SU-DHL-6 (cell line): ENCODE data around the gene BPIFB3.
"Not testable (repeated sequence)": the region's sequence is repeated elsewhere in the genome, so short reads cannot be mapped to it uniquely, and the experiment has no call there.

Experiments
- H2AFZ ChIP-seq: fragments of 200-600 bp; sonication (generic); 2 replicates; pipeline ENCODE4 v1.6.1; 2014; ENCODE audit warnings: low read depth, mild to moderate bottlenecking, moderate library complexity, mixed read lengths, antibody characterized with exemption, low read length; ENCODE audit not compliant: severe bottlenecking
- H3F3A ChIP-seq: fragments of 200-600 bp; shearing (Covaris generic); 2 replicates; pipeline ENCODE4 v1.6.0; 2016; ENCODE audit warnings: antibody characterized with exemption, mild to moderate bottlenecking; ENCODE audit not compliant: insufficient read depth
- H3K27ac ChIP-seq: fragments of 200-600 bp; sonication (generic); 2 replicates; pipeline ENCODE4 v1.5.1; 2016; ENCODE audit warnings: low read depth, mild to moderate bottlenecking, low read length, moderate library complexity, mixed read lengths
- H3K27me3 ChIP-seq: fragments of 200-600 bp; sonication (generic), shearing (Covaris generic); 2 replicates; pipeline ENCODE4 v1.6.0; 2014; ENCODE audit warnings: mild to moderate bottlenecking, low read length
- H3K36me3 ChIP-seq: fragments of 200-600 bp; sonication (generic); 2 replicates; pipeline ENCODE4 v1.6.1; 2014; ENCODE audit warnings: mild to moderate bottlenecking, low read length, mixed read lengths
- H3K4me2 ChIP-seq: fragments of 300-600, 200-600 bp; shearing (Covaris generic), sonication (generic); 2 replicates; pipeline ENCODE4 v1.6.0; 2014; ENCODE audit warnings: low read length, low read depth, mild to moderate bottlenecking; ENCODE audit not compliant: poor library complexity, severe bottlenecking
- H3K4me3 ChIP-seq: fragments of 200-600 bp; sonication (generic); 2 replicates; pipeline ENCODE4 v1.5.1; 2014; ENCODE audit warnings: antibody characterized with exemption, low read length, mild to moderate bottlenecking, mixed read lengths; ENCODE audit not compliant: insufficient read depth, poor library complexity, severe bottlenecking
- H3K79me2 ChIP-seq: fragments of 200-600 bp; sonication (generic); 2 replicates; pipeline ENCODE4 v1.6.1; 2014; ENCODE audit warnings: mild to moderate bottlenecking, low read length, moderate library complexity; ENCODE audit not compliant: insufficient read depth
- H3K9ac ChIP-seq: fragments of 200-600 bp; sonication (generic); 2 replicates; pipeline ENCODE4 v1.7.0; 2014; ENCODE audit warnings: mild to moderate bottlenecking, low read length
- H3K9me2 ChIP-seq: fragments of 200-600 bp; sonication (generic); replicated peaks from 2 replicates; pipeline ENCODE4 v1.6.1; 2014; ENCODE audit warnings: low read length; ENCODE audit not compliant: insufficient read depth
- H3K9me3 ChIP-seq: fragments of 200-600 bp; sonication (generic); 2 replicates; pipeline ENCODE4 v1.6.1; 2014; ENCODE audit warnings: low read length, mixed read lengths; ENCODE audit not compliant: insufficient read depth
- H4K20me1 ChIP-seq: fragments of 200-600 bp; sonication (generic); 2 replicates; pipeline ENCODE4 v1.6.1; 2014; ENCODE audit warnings: low read depth, mild to moderate bottlenecking, antibody characterized with exemption, low read length, moderate library complexity, mixed read lengths
- EZH2phosphoT487 ChIP-seq: fragments of 200-600 bp; sonication (generic), shearing (Covaris generic); conservative IDR thresholded peaks from 2 replicates; pipeline ENCODE4 v1.6.1; 2018; ENCODE audit warnings: mild to moderate bottlenecking, antibody characterized with exemption, low read length, moderate library complexity, mixed read lengths
- TF ChIP-seq, protein P1 (sequence below): fragments of 200-600 bp; sonication (generic); IDR thresholded peaks from one replicate; pipeline ENCODE4 v1.5.1; 2017; ENCODE audit warnings: antibody characterized with exemption, mild to moderate bottlenecking, low read length, moderate library complexity; ENCODE audit not compliant: insufficient read depth, poor library complexity, severe bottlenecking

The BPIFB3 gene

DNA sequence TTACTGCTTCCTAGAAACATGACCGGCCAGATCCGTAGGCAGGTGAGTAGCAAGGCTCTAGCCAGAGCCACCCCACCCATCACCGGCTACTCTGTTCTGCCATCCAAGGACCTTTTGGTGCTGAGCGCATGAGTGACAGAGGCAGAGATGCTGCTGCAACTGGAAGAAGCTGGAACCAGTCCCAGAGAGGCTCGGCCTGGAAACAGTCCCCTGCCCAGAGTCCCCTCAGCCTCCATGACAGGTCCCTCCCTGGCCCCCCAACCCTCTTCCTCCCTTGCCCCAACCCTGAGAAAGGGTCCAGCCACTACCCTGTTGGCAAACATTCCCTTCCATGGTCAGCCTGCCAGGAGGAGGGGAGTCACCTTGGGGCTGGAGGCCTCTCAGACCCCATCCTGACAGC lies 57.6 kb downstream of the BPIFB3 start:
- TF ChIP-seq, protein P1, sequence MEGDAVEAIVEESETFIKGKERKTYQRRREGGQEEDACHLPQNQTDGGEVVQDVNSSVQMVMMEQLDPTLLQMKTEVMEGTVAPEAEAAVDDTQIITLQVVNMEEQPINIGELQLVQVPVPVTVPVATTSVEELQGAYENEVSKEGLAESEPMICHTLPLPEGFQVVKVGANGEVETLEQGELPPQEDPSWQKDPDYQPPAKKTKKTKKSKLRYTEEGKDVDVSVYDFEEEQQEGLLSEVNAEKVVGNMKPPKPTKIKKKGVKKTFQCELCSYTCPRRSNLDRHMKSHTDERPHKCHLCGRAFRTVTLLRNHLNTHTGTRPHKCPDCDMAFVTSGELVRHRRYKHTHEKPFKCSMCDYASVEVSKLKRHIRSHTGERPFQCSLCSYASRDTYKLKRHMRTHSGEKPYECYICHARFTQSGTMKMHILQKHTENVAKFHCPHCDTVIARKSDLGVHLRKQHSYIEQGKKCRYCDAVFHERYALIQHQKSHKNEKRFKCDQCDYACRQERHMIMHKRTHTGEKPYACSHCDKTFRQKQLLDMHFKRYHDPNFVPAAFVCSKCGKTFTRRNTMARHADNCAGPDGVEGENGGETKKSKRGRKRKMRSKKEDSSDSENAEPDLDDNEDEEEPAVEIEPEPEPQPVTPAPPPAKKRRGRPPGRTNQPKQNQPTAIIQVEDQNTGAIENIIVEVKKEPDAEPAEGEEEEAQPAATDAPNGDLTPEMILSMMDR, result no peak
- TF ChIP-seq EZH2phosphoT487, result no peak
- H3F3A ChIP-seq, result no peaks in the 10 kb centered on the region

DNA sequence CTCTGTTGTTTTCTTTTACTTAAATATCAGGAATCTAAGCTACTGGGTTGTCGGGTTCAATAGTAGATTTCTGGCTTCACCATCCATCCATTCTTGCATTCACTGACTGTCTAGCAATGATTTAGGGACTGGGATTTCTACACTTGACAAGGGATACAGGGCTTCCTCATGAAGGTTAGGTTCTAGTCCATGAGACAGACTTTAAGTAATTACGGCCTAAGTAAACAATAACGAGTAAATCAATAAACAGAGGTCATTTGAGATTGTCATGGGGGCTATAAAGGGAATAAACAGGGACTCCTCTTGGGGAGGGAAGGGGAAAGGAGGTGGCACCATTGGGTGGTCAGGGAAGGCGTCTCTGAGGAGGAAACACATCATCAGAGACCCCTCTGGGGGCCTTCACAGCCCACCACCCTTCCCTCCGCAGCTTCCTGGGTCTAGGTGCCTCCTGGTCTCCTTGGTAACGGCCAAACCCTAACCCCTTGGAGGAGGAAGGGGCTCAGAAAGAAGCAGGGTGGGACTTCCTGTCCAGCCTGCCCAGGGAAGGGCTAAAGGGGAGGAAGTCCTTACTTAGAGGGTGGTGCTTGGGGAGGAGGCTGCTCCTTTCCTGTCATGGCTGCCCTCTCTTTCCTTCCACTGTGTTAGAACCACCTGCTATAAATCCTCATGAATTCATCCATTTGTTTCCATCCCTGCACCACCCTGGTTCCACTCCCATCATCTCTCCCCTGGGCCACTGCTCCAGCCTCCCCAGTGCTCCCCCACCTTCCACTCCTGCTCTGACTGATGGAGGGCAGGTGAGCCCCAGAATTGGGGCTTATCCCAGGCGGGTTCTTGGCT lies 59.1 kb downstream of the BPIFB3 start:
- no peak overlapping the region for H3K4me3 ChIP-seq
- H3K9me2 ChIP-seq, result no peaks in the 10 kb centered on the region
- H3F3A ChIP-seq, result no peaks in the 10 kb centered on the region
- H3K4me2 ChIP-seq, result no peak overlapping the region
- no peaks in the 10 kb centered on the region for H3K9me3 ChIP-seq
- H3K9ac ChIP-seq, result no peak overlapping the region
- H3K27ac ChIP-seq, result no peak overlapping the region
- H3K79me2 ChIP-seq, result no peaks in the 10 kb centered on the region
- H3K36me3 ChIP-seq, result no peaks in the 10 kb centered on the region
- H4K20me1 ChIP-seq, result no peaks in the 10 kb centered on the region
- TF ChIP-seq, protein P1, result no peak
- no peak for TF ChIP-seq EZH2phosphoT487
- no peaks in the 10 kb centered on the region for H3K27me3 ChIP-seq
- no peak overlapping the region for H2AFZ ChIP-seq

More for the DNA sequence above, 57.6 kb downstream of the BPIFB3 start:
- H4K20me1 ChIP-seq, result no peaks in the 10 kb centered on the region
- no peaks in the 10 kb centered on the region for H3K9me2 ChIP-seq
- no peak overlapping the region for H3K27ac ChIP-seq
- no peaks in the 10 kb centered on the region for H3K36me3 ChIP-seq
- no peak overlapping the region for H3K9ac ChIP-seq
- H2AFZ ChIP-seq, result no peak overlapping the region
- no peaks in the 10 kb centered on the region for H3K27me3 ChIP-seq
- H3K4me3 ChIP-seq, result no peak overlapping the region
- H3K9me3 ChIP-seq, result no peaks in the 10 kb centered on the region
- H3K4me2 ChIP-seq, result no peak overlapping the region
- no peaks in the 10 kb centered on the region for H3K79me2 ChIP-seq

DNA sequence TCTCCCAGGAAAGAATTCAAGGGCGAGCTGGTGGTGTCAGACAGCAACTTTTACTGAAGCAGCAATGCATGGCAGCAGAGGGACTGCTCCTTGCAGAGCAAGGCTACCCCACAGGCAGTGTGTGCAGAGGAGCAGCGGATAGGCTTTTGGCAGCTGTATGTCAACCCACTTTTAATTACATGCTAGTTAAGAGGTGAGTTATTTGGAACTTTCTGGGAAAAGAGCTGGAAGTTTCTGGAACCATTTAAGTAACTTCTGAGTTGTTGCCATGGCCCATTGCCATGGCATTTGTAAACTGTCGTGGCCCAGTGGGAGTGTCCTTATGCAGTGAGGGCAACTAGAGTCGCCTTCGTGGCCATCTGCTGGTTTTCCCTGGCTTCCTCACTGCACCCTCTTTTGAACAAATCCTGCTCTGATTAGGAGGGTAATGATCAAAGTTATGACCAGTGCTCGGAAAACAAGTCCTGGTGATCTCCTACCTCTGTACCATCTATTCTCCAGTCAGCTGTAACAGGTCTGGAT lies 59.7 kb downstream of the BPIFB3 start:
- Histone ChIP-seq H3K79me2 (no peaks in the 10 kb centered on the region), H3F3A (no peaks in the 10 kb centered on the region), H4K20me1 (no peaks in the 10 kb centered on the region), H3K9me3 (no peaks in the 10 kb centered on the region), H3K27ac (no peak overlapping the region), H3K36me3 (no peaks in the 10 kb centered on the region), H2AFZ (no peak overlapping the region), H3K4me2 (no peak overlapping the region), H3K4me3 (no peak overlapping the region), H3K9ac (no peak overlapping the region), H3K9me2 (no peaks in the 10 kb centered on the region), H3K27me3 (no peaks in the 10 kb centered on the region)
- TF ChIP-seq, protein P1, result no peak
- TF ChIP-seq EZH2phosphoT487, result no peak

DNA sequence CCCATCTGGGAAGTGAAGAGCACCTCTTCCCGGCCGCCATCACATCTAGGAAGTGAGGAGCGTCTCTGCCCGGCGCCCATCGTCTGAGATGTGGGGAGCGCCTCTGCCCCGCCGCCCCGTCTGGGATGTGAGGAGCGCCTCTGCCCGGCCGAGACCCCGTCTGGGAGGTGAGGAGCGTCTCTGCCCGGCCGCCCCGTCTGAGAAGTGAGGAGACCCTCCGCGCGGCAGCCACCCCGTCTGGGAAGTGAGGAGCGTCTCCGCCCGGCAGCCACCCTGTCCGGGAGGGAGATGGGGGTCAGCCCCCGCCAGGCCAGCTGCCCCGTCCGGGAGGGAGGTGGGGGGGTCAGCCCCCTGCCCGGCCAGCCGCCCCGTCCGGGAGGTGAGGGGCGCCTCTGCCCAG lies 61.8 kb downstream of the BPIFB3 start:
- H3F3A ChIP-seq, H3K4me3 ChIP-seq, H4K20me1 ChIP-seq, H2AFZ ChIP-seq, H3K79me2 ChIP-seq, H3K9me2 ChIP-seq, H3K9ac ChIP-seq, H3K27me3 ChIP-seq, H3K9me3 ChIP-seq, H3K36me3 ChIP-seq, H3K4me2 ChIP-seq, H3K27ac ChIP-seq: not testable (repeated sequence)
